ENCODE results near the gene HIC1.

Gene HIC1

GRCh38 chr17:2044263-2044894 is 10.5 kb upstream of the HIC1 start:
- DNase-seq (ENCODE audit: low read depth), result no peak

- DNase-seq (ENCODE audit: low read depth), result no peak
Measured at GRCh38 chr17:2047590-2047989, 7.3 kb upstream of the HIC1 start.

DNA sequence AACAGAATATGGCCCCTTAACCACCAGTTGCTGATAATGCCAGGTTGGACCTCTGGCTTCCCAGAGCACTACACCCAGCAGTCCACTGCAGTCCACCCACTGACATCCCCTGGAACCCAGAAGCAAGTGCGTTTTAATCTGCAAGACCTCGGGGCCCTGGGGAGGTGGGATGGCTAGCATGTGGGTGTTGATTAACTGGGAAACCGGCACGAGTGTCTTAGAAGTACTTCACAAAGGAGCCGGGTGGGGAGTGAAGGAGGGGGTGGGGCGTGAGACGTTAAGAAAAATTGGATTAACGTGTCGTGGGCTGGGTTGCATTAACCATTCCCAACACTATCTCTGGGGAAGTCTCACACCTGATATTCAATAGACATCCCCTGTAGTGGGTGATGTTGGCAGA is 6.1 kb upstream of the HIC1 start:
- DNase-seq (ENCODE audit: low read depth), result no peak

DNA sequence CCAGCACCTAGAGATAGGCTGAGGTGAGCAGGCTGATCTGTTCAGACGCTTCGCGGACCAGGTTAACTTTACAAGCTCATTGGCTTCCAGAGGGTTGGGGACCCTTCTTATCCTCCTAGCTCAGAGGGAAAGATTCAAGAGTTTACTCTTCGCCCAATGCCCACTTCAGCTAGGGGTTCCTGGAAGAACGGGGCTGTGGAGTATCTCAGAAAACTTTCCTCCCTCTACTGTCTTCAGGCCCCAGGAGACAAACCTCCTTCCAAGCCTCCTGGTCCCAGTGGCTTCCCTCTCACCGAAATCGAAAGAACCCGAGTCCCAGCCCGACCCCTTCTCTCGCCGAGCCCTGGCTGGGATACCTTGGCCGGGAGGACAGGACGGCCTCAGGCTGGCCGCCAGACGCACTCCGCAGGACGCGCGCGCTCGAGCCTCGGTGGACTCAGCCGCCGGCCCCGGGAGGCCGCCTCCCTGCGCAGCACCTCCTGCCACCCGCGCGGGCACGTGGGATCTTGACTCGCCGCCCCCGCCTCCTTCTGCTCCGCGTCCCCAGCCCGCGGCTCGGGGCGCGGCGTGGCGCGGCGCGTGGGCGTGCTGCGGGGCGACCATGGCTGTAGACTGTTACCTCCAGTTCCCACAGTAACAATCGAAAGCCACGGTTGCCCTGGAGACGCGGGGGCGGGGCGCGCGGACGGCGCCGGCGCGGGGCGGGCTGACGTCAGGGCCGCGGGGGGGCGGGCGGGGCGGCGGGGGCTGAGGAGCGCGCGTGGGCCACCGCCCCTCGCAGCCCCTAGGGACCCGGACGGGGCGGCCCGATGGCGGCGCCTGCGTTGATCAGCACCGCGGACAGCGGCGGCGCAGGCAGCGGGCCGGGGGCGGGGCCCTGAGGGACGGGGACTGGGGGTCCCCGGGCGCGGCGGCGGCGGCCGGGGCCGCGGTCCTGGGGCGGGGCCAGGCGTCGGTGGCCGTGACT is 5.3 kb upstream of the HIC1 start:
- no peak for DNase-seq (ENCODE audit: low read depth)

GRCh38 chr17:2050300-2051060 is 4.4 kb upstream of the HIC1 start:
- DNase-seq (ENCODE audit: low read depth), result no peak

DNA sequence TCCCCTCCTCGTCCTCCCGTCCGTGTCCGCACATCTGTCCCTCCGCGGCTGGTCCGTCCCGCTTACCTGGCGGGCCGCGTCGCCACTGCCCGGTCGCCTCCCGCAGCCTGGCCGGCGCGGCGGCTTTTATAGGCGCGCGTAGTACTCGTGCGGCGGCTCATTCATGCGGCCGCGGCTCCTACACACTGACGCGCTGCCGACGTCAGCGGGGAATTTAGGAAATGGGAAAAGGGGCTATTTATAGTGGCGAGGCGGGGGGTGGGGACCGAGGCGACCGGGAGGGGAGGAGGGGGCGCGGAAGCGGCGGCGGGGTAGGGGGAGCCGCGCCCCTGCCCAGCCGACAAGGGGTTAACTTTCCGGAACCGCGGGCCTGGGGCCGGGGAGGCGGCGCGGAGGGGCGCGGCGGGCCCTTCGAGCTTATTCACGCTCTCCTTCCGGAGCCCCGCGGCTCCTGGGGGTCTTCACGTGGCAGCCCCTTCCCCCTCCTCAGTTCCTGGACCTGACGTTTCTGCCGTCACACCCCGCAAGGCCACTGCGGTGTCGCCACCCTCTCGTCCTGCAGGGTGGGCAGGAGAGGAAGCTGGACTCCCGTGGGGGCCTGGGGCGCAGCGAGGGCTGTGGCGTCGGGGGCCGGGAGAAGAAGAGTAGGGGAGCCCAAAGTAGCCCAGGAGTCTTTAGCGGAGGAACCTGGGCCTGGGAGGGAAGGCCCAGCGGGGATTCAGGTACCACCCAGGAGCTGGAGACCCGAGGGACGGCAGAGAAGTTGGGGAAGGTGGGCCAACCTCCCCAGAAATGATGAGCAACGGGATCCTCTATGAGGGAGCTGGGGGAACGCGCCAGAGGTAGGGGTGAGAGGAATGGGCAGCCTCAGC is 3.6 kb upstream of the HIC1 start:
- no peak for DNase-seq (ENCODE audit: low read depth)

GRCh38 chr17:2051933-2052559 is 2.9 kb upstream of the HIC1 start:
- no peak for DNase-seq (ENCODE audit: low read depth)

GRCh38 chr17:2053380-2054261 is 1.3 kb upstream of the HIC1 start:
- no peak for DNase-seq (ENCODE audit: low read depth)

DNA sequence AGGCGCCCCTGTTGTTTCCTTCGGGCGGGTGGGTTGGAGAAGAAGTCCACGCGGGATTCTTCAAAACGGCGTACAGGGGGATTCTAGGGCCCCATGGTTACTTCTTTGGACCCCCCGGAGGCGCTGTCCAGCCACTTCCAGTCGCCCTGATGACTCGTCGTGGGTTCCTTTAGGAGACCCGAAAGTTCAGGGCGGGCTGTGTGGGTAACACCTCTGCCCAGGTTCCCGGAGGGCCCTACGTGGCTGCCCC is 716 bp upstream of the HIC1 start:
- no peak for DNase-seq (ENCODE audit: low read depth)

- no peak for DNase-seq (ENCODE audit: low read depth)
Measured at GRCh38 chr17:2055292-2056205, 646 bp downstream of the HIC1 start.

GRCh38 chr17:2056206-2057174 is 1.6 kb downstream of the HIC1 start:
- no peak for DNase-seq (ENCODE audit: low read depth)

- no peak for DNase-seq (ENCODE audit: low read depth)
Measured at GRCh38 chr17:2057175-2057759, 2.4 kb downstream of the HIC1 start.

DNA sequence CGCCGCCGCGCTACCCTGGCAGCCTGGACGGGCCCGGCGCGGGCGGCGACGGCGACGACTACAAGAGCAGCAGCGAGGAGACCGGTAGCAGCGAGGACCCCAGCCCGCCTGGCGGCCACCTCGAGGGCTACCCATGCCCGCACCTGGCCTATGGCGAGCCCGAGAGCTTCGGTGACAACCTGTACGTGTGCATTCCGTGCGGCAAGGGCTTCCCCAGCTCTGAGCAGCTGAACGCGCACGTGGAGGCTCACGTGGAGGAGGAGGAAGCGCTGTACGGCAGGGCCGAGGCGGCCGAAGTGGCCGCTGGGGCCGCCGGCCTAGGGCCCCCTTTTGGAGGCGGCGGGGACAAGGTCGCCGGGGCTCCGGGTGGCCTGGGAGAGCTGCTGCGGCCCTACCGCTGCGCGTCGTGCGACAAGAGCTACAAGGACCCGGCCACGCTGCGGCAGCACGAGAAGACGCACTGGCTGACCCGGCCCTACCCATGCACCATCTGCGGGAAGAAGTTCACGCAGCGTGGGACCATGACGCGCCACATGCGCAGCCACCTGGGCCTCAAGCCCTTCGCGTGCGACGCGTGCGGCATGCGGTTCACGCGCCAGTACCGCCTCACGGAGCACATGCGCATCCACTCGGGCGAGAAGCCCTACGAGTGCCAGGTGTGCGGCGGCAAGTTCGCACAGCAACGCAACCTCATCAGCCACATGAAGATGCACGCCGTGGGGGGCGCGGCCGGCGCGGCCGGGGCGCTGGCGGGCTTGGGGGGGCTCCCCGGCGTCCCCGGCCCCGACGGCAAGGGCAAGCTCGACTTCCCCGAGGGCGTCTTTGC is 3.1 kb downstream of the HIC1 start:
- no peak for DNase-seq (ENCODE audit: low read depth)

DNA sequence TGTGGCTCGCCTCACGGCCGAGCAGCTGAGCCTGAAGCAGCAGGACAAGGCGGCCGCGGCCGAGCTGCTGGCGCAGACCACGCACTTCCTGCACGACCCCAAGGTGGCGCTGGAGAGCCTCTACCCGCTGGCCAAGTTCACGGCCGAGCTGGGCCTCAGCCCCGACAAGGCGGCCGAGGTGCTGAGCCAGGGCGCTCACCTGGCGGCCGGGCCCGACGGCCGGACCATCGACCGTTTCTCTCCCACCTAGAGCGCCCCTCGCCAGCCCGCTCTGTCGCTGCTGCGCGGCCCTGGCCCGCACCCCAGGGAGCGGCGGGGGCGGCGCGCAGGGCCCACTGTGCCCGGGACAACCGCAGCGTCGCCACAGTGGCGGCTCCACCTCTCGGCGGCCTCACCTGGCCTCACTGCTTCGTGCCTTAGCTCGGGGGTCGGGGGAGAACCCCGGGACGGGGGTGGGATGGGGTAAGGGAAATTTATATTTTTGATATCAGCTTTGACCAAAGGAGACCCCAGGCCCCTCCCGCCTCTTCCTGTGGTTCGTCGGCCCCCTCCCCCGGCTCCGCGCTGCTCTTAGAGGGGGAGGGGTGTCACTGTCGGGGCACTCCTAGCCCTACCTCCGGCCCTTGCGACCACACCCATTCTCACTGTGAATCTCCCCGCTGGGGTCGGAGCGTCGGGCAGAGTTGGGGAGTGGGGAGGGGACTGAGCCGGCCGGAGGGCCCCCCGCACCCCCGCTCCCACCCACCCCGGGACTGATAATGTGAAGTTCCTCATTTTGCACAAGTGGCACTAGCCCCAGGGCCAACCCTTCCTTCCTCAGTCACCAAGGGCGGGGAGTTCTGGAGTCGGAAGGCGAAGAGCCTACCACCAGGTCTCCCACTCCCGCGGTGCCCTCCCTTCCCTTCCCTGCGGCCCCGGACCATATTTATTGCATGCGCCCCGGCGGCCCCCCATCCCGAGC is 4.0 kb downstream of the HIC1 start:
- DNase-seq (ENCODE audit: low read depth), result no peak

DNA sequence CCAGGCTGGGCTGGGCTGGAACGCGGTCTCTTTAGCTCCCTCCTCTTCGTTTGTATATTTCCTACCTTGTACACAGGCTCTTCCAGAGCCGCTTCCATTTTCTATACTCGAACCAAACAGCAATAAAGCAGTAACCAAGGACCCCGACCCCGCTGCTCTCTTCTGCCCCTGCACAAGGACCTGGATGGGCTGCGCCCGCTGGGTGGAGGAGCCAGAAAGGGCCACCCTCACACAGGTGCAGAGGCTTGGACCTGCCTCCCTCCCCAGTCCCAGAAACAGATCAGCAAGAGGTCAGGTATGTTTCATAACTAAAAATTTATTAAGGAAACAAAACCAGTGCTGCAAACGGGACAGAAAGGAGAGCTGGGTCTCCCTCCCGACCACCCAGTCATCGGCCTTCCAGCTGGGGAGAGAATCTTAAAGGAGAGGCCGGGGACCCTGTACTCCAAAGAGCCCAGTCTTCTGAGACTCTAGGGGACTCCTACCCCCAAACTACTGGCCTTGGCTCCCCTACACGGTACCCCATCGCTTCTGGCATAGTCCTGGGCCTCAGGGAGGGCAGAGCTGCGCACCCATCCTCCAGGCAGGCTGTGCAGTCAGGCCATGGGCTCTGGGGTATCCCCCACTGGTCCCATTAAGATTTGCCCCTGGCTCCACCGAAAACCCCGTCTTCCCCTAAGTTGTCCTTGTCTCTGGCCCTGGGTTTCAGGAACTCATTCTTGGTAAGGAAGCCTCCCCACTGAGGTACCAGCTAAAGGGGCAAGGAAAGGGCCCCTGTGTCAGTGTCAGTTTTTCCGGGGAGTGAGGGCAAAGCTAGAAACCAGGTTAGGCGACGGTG is 4.9 kb downstream of the HIC1 start:
- DNase-seq (ENCODE audit: low read depth), result no peak

All from HS-5 (cell line).